ENCODE results near the gene PER2.

GRCh38 chr2:238327751-238328150 lies 39.3 kb upstream of the PER2 start:
- TF ChIP-seq CTCF (IDR thresholded peaks at IDR 0.05) (no peak), POLR2A (IDR thresholded peaks at IDR 0.05) (no peak)
